HG02943 (cell line): ENCODE results near the gene AKAP5.

ENCODE experiments used
- ATAC-seq: cut with Tn5 transposase; IDR thresholded peaks from one replicate; pipeline ENCODE4 v1.9.1; 2021; ENCODE audit warnings: mild to moderate bottlenecking, low read depth, moderate library complexity; ENCODE audit not compliant: unreplicated experiment

Gene AKAP5

GRCh38 chr14:64454671-64455070, 10.6 kb upstream of the AKAP5 start:
- ATAC-seq = no peak

GRCh38 chr14:64459405-64460136, 5.7 kb upstream of the AKAP5 start:
- no peak for ATAC-seq

GRCh38 chr14:64461221-64461620, 4.1 kb upstream of the AKAP5 start:
- no peak for ATAC-seq

GRCh38 chr14:64463195-64463594, 2.1 kb upstream of the AKAP5 start:
- no peak for ATAC-seq

DNA sequence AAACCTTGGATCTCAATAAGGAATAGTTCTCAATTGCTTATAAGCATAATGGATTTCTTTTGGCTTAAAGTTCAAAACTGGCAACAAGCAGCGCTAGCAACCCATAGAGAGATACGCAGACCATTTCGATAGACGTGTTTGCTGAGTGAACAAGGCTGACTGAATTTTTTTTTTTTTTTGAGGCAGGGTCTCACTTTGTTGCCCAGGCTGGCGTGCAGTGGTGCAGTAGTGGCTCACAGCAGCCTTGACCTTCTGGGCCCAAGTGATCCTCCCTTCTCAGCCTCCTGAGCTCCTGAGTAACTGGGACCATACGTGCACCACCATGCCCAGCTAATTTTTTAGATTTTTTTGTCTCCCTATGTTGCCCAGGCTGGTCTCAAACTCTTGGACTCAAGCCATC, 1.4 kb upstream of the AKAP5 start:
- no peak for ATAC-seq

- ATAC-seq = no peak
These were observed 648 bp upstream of the AKAP5 start for GRCh38 chr14:64464651-64465050.

DNA sequence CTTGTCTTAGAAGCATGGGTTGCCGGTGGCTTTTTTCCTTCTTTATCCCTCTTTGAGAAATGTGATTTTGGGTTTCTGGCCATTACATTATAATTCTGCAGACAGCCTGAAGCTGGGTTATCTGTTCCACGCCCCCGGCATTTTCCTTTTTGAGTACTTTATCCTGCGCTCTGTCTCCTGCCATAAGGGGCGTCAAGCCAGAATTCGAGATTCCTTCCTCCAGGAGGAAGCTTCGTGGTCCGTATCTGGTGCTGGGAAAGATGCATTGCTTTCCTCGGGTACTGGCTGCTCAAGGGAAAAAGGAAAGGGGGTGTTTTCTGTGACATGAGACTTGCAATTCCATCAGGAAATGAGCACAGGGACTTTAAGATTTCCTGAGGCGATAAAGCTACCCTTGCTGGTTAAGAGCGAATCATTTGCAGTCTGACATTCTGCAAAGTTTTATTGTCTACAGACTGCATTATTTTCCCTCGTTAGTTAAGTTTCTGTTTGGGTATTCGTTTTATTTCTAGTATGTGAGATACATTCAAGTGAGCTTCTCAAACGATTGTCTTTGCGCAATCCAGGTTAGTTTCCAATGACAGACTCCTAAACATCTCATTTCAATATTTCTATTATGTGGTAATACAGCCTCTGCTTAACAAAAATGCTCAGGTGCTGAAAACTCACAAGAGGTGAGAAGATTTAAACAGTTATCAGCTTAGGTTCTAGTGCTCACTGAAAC, 694 bp downstream of the AKAP5 start:
- no peak for ATAC-seq

DNA sequence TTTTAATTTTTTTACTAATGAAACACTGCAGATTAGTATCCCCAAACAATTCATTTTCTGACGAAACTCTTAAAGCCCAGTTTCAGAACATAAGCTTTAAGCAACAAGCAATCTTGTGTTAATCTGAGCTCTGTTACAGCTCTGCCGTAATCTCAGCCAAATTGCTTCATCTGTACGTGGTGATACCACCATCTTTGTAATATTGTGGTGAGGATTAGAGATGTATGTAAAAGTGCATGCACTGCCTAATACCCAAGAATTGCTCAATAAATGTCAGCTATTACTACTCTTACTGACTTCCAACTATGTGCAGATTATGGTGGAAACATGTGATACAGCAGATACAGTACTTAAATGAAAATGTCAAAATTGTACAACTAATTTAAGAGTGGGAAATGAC, 1.8 kb downstream of the AKAP5 start:
- no peak for ATAC-seq

- ATAC-seq = no peak
These were observed 2.3 kb downstream of the AKAP5 start for GRCh38 chr14:64467566-64467965.

DNA sequence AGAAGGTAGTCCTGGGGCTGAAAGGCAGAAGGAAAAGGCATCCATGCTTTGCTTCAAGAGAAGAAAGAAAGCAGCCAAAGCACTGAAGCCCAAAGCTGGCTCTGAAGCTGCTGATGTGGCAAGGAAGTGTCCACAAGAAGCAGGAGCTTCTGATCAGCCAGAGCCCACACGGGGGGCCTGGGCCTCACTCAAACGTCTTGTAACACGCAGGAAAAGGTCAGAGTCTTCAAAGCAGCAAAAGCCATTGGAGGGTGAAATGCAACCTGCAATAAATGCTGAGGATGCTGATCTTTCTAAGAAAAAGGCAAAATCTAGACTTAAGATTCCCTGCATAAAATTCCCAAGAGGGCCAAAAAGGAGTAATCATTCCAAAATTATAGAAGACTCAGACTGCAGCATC, 3.2 kb downstream of the AKAP5 start:
- no peak for ATAC-seq

DNA sequence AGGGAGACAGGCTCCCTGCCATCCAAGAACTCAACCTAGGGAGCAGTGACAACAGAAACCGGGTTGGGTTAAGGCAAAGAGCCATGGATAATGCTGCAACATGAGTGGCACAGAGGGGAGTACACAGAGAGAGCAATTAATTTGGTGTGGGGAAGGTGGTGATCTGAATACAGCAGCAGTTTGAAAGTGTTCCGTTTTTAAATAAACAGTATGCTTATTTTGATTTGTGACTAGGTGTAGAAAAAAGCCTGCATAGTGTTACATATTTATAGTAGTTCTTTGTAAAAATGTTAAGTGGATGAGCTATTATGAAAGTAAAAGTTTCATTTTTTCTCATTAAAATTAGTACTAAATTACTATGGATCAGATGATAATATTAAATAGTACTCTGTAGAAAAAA, 8.7 kb downstream of the AKAP5 start:
- no peak for ATAC-seq

DNA sequence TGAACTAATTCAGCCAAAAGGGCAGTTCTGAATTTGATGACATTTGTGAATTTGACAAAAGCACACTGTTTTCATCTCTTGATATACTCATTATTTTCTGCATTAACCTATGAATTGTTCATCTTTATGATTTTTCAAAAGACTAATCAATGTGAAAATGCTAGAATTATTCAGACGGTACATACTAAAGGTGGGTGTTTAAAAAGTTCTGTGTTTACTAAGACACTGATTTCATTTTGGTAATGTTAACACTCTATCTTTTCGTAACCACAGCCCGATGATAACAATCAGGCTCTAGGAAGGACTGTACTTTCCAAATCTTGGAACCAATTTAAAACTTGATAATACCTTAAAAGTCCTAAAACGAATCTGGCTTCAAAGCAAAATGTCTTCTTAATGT, 9.4 kb downstream of the AKAP5 start:
- no peak for ATAC-seq

- ATAC-seq = no peak
These were observed 10.4 kb downstream of the AKAP5 start for GRCh38 chr14:64475585-64476273.

DNA sequence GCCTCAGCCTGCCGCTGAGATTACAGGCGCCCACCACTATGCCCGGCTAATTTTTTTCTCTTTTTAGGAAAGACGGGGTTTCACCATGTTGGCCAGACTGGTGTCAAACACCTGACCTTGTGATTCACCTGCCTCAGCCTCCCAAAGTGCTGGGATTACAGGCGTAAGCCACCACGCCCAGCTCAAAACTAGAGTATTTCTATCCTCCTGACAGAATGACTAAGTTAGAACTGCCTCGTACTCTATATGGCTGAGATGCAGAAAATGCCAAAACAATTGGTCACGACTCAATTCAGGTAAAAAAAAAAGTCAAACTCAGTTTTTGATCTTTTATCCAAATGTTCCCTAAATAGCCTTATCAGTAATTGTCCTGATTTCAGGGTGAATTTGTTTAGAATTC, 11.1 kb downstream of the AKAP5 start:
- ATAC-seq = no peak

DNA sequence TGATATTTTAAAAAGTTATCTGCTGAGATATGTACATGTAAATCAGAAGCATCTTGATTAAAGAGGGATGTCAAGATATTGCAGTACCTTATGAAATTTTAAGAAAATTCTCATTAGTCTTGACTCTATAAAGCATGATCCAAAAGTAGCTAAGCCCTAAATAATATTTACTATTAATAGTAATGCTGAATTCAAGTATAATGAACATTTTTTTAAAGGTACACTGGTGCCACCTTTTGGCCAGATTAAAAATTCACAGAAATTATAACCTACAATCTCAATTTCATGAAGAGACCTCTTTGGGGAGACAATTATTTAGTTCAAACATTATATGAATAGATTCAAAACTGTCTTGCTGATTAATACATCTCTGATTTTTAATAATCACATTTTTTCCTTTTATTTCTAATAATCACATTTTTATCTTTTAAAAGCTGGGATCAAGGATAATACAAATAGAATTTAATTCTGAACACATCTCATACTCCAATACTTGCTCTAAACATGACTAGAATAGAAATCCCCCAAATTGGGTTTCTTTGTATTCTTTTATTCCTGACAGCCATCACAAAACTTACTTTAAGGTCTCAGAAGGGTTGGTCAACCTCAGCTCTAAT, 13.4 kb downstream of the AKAP5 start:
- ATAC-seq = no peak

DNA sequence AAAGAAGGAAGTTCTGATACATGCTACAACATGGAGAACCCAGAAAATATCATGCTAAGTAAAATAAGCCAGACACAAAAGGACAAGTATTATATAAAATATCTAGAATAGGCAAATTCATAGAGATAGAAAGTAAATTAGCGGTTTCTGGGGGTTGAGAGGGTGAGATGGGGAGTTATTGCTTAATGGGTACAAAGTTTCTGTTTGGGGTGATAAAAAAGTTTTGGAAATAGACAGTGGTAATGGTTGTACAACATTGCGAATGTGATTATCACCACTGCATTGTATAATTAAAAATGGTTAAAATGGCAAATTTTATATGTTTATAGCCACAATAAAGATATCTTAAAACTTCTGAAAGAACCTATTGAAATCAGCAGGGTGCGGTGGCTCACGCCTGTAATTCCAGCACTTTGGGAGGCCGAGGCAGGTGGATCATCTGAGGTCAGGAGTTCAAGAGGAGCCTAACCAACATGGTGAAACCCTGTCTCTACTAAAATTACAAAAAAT, 23.3 kb downstream of the AKAP5 start:
- ATAC-seq = no peak

- no peak for ATAC-seq
These were observed 26.3 kb downstream of the AKAP5 start for GRCh38 chr14:64491637-64492036.

DNA sequence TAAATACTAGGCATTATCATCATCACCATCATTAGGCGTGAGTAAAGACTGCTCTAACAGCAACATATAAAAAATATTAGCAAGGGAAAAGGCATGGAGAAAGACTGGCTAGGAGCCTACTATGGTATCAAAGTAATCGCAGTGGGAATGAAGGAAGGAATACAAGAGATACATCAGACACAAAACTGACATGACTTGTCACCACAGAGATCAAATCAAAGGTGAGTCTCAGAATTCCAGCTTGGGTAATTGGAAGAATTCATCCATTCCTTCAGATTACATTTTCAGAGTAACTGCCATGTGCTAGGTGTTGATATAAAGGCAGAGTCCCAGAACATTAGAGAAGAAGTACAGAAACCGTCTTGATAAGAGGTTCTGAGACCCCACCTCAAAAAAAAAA, 28.2 kb downstream of the AKAP5 start:
- no peak for ATAC-seq

DNA sequence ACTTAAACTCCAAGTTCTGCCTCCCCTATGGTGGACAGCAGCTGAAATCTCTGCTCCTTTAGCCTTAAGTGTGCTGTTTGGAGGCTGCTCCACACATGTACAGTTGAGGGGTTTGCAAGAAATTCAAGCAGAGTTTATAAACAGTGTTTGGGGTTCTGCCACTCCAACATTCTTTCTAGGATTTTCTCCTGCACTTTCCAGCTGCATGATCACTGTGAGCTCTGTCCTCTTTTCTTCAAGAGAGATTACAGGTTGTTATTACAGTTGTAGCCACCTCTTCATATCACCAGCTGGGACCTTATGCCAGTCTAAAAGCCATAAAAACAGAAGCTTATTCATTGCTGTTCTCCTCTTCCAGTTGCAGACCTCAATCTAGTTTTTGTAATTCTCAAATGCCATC, 30.0 kb downstream of the AKAP5 start:
- ATAC-seq = no peak

DNA sequence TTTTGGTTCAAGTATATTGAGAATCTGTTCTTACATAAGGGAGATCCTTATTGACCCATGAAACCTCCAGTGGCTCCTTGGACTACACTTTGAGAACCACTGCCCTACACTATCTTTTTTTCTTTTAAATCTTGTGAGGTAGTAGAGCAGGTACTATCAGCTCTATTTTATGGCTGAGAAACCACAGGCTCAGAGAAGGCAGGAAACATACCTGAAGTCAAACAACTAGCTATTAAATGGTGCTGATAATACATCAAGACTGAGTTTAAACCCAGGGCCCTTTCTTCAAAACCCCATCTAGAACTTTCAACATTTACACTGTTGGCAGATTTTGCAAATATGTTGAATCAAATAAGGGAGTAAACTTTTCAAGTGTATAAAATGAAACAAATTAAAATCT, 31.5 kb downstream of the AKAP5 start:
- ATAC-seq = no peak

DNA sequence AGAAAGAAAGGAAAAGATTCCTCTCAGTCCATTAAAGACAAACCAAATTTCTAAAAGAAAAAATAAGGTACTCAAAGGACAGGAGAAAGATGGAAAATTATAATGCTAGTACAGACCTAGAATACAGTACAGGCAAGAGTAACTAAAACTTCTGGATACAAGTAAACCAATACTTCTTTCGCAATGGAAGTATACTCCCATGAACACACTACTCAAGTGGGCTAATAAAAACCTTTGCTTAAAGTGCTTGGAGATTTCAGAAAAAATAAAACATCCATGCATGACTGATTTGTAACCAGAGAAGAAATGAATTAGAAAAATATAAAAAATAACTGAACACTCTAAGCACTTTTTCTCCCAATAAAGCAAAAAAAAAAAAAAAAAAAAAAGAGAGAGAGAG, 34.8 kb downstream of the AKAP5 start:
- no peak for ATAC-seq
